Measurements from ENCODE around the gene RNF141.

The RNF141 gene

DNA sequence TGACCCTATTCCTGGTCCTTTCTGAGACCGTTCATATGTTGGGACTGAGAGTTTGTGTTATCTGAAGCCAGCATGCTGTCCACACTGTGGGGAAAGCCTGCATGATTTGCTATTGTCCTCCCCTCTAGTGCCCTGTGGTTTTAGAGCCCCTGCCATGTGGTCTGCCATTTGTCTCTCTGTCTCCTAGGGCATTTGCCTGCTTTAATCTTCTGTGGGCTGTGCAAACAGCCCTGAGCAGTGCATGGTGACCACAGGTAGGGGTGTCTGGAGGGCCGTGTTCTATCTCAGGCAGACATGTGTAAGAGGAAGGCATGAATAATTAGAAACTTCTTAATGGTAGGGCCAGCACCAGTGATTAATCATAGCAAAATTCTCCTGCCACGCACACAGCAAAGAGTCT lies 62.9 kb downstream of the RNF141 start:
- DNase-seq = no peak

DNA sequence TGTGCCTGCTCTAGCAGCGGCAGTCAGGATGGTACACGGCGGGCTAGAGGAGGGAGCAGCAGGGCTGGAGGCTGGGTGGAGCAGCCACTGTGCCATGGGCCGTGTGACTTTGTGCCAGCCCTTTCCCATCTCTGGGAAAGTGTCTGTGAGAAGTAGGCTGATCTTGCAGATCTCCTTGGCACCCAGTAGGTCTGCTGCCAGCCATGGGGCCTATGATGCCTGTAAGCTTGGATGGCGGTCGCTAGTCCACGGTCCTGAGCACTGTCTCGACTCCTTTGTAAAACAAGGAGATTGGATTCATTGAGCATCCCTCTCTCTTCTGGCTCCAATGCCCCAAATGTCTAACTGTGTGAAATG lies 63.3 kb downstream of the RNF141 start:
- no peak for DNase-seq

DNA sequence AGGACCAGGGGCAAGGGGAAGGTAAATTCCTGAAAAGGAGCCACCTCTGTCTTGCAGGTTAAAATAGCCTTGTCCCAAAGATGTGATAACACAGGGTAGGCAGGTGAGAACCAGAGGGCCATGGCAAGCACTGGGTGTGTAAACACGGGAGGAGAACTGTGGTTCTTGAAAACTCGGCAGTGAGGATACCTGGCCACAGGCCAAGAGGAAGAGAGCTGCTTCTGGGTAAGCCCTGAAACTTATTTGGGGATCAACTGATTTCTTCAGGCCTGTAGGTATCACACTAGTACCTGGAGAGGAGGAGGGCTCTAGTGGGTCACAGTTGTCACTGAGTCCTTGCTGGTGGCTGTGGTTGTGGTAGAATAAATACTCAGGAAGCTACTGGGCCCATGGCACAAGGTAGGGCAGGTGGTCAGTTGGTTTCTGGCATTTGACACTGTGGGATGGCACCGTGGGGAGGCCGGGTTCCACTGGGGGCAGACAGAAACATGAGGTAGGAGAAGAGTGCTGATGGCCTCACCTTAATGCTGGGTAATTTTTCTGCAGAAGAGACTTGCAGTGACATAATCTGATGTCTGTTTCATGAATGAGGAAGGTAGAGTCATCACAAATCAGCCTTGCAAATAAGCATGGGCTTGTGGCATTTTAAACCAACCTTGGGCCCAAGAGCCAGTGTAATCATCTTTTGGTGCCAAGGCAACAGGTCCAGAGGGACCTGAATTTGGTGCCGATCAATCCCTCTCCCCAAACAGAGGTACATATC lies 63.9 kb downstream of the RNF141 start:
- DNase-seq = no peak

DNA sequence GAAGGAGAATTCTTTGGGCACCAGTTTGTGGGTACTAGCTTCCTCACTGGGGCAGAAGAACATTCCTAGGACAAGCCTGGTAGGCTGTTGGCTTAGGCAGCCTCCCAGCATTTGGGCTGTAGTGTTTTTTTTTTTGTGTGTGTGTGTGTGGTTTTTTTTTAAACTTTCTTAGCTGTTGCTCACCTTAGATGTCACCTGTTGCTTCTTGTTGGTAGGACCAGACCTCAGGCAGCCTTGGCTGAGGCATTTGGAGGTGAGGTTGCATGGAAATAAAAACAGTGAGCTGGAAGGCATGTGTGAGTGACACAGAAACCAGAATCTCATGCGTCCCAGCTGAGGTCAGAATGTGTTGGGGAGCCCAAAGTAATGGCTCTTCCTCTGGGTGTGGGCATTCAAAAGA lies 64.6 kb downstream of the RNF141 start:
- DNase-seq = no peak

DNA sequence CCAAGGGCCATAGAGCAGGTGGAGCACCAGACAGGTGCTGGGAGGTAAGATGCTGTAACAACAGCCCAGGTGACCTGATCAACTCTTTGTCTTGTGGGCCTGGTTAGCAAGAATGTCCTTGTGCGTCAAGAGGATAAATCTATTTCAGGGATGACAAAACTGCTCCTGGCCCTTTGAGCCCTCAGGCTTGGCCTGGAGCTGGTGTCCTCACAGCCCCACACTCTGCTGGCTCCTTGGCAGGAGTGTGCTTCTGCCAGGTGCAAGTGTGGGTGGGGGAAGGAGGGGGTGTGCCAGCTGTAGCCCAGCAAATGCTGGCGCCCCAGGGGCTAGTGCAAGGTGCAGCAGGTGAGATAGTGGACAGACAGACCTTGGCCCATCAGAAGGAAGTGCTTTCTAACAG lies 66.4 kb downstream of the RNF141 start:
- no peak for DNase-seq

DNA sequence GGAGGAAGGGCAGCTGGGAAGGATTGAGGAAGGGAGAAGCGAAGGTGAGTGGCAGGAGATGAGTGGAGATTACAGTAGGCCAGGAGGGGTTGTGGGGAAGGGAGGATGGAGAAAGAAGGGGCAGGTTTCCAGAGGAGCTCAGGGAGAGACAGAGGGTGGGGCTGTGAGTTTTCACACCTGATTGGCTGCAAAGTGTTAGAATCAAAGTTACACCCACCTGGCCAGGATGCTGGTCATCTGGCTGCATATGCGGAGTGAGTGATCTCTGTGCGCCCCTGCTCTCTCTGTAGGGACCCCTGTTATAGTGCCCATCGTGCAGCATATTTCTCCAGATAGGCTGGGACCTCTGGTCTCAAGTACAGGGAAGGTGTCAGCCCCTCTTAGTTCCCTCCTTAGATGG lies 67.6 kb downstream of the RNF141 start:
- no peak for DNase-seq

DNA sequence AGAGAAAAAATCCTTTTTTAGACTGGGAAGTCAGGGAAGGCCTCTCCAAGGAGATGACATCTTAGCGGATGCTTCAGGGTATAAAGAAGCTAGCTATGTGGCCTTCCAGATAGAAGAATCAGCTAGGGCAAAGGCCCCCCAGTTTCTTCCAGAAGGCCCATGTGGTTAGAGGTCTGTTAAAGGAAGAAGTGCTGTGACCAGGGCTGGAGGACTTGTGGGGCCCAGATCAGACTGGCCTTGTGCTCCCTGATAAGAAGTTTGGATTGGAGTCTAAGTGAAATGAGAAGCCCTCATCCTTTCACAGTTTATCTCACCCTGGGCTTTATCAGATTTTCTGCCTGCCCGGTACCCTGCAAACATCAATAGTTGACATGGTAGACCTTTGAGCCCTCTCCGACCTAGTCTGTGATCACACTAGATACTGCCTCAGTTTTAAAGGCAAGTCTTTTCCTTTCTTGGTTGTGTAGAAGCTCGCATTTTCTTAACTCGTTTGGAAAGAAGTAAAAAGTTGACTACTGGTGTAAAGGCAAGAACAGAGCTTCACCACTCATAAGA lies 78.2 kb downstream of the RNF141 start:
- no peak for DNase-seq

Measured in NCI-H1092 treated with DMSO at 0.1 percent for 48 hours (cell line).